Parathyroid adenoma (tissue), 2 donors: ENCODE measurements around the gene MAP3K3.

Experiments
- H2AFZ ChIP-seq: fragments of 300-600 bp; sonication (generic); one replicate; pipeline ENCODE4 v1.7.0; 2017; ENCODE audit warnings: antibody characterized with exemption, mild to moderate bottlenecking
- H3K27ac ChIP-seq: fragments of 300-600 bp; sonication (generic); one replicate; pipeline ENCODE4 v1.7.0; 2017
- H3K27me3 ChIP-seq: fragments of 300-600 bp; sonication (generic); one replicate; pipeline ENCODE4 v1.7.0; 2017; ENCODE audit warnings: low read length; ENCODE audit not compliant: control insufficient read depth, insufficient read depth
- H3K36me3 ChIP-seq: fragments of 300-600 bp; sonication (generic); one replicate; pipeline ENCODE4 v1.7.0; 2017; ENCODE audit warnings: low read length; ENCODE audit not compliant: control insufficient read depth, insufficient read depth
- H3K4me1 ChIP-seq: fragments of 300-600 bp; sonication (generic); one replicate; pipeline ENCODE4 v1.7.0; 2017; ENCODE audit warnings: control low read depth
- H3K4me2 ChIP-seq: fragments of 300-600 bp; sonication (generic); one replicate; pipeline ENCODE4 v1.7.0; 2017; ENCODE audit warnings: low read length
- H3K4me3 ChIP-seq: fragments of 300-600 bp; sonication (generic); one replicate; pipeline ENCODE4 v1.7.0; 2017; ENCODE audit warnings: low read depth, low read length
- H3K79me2 ChIP-seq: fragments of 300-600 bp; sonication (generic); one replicate; pipeline ENCODE4 v1.7.0; 2017; ENCODE audit warnings: control low read depth
- H3K9ac ChIP-seq: fragments of 300-600 bp; sonication (generic); one replicate; pipeline ENCODE4 v1.7.0; 2017; ENCODE audit warnings: mild to moderate bottlenecking
- H3K9me3 ChIP-seq: fragments of 300-600 bp; sonication (generic); one replicate; pipeline ENCODE4 v1.7.0; 2017; ENCODE audit warnings: low read length; ENCODE audit not compliant: control insufficient read depth
- TF ChIP-seq, protein P1 (sequence below): fragments of 300-600 bp; sonication (generic); IDR thresholded peaks from one replicate; pipeline ENCODE4 v1.7.0; 2017; ENCODE audit warnings: antibody characterized with exemption, mild to moderate bottlenecking
- donor health status: primary hyperparathyroidism.

MAP3K3 gene

DNA sequence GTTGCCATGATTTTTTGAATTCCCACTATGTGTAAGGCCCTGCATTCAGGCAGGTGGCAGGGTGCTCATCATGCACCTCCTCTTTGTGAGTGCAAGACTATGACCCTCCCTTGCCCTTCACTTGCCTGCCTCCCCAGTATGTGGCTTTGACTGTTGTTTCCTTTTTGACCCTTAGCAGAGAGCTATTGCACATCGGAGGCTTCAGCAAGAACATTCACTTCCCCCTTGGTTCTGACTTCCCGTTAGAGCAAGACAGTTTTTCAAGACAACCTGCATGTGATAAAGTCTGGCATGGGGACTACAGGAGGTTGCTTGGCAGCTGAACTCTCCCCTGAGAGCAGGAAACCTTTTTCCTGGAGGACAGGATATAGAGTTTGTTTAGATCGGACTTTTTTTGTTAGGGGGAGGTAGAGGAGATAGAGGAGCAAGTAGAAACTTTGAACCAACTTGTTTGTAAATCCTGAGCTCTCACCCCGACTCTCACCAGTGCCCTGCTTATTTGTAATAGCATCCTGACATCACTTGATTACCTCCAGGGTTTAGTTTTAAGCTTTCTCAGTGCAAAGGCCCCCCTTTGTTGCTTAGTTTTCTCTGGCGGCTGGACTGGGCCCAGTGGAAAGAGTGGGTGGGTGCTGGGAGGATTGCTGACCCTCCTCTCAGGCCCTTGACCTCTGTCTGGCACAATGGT lies 43.5 kb downstream of the MAP3K3 start:
- Histone ChIP-seq H3K4me3 (no peak overlapping the region), H3K79me2 (peaks cover 7% of the 10 kb centered on the region), H3K27ac (peak overlapping the region; percentile 27), H3K27me3 (no peaks in the 10 kb centered on the region), H3K9me3 (no peaks in the 10 kb centered on the region), H3K9ac (no peak overlapping the region), H2AFZ (no peak overlapping the region), H3K36me3 (no peaks in the 10 kb centered on the region), H3K4me1 (no peaks in the 10 kb centered on the region), H3K4me2 (no peak overlapping the region)
- TF ChIP-seq, protein P1, sequence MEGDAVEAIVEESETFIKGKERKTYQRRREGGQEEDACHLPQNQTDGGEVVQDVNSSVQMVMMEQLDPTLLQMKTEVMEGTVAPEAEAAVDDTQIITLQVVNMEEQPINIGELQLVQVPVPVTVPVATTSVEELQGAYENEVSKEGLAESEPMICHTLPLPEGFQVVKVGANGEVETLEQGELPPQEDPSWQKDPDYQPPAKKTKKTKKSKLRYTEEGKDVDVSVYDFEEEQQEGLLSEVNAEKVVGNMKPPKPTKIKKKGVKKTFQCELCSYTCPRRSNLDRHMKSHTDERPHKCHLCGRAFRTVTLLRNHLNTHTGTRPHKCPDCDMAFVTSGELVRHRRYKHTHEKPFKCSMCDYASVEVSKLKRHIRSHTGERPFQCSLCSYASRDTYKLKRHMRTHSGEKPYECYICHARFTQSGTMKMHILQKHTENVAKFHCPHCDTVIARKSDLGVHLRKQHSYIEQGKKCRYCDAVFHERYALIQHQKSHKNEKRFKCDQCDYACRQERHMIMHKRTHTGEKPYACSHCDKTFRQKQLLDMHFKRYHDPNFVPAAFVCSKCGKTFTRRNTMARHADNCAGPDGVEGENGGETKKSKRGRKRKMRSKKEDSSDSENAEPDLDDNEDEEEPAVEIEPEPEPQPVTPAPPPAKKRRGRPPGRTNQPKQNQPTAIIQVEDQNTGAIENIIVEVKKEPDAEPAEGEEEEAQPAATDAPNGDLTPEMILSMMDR: no peak

DNA sequence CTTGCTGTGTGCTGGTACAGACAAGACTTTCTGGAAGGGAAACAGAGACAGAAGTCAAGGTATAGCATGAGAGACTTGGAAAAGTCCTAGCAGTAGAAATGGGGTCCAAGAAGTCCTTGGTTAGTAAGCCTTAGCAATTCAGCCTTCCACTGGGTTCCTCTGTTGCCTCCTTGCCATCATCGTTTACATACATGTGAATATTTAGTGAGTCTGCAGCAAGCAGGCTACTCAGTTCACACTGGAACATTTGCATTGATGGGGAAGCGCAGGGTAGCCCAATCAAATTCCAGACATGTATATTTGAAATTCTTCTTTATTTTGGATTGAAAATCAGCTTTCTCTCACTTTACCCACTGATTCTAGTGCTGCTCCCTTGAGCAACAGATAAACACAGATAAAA lies 50.6 kb downstream of the MAP3K3 start:
- Histone ChIP-seq H3K9ac (no peak overlapping the region), H3K27me3 (no peaks in the 10 kb centered on the region), H3K79me2 (peaks cover 6% of the 10 kb centered on the region), H3K4me2 (no peak overlapping the region), H3K9me3 (no peaks in the 10 kb centered on the region), H3K27ac (no peak overlapping the region), H3K36me3 (no peaks in the 10 kb centered on the region), H3K4me3 (no peak overlapping the region), H2AFZ (no peak overlapping the region), H3K4me1 (peaks cover 42% of the 10 kb centered on the region)
- TF ChIP-seq, protein P1: no peak

- TF ChIP-seq, protein P1: no peak
- Histone ChIP-seq H3K27me3 (no peaks in the 10 kb centered on the region), H3K36me3 (no peaks in the 10 kb centered on the region), H2AFZ (peak overlapping the region; percentile 62), H3K79me2 (peaks cover 24% of the 10 kb centered on the region), H3K4me2 (peak overlapping the region; percentile 63), H3K4me3 (peak overlapping the region; percentile 33), H3K9ac (no peak overlapping the region), H3K4me1 (peaks cover 42% of the 10 kb centered on the region), H3K9me3 (no peaks in the 10 kb centered on the region), H3K27ac (peak overlapping the region; percentile 84)
Measured at GRCh38 chr17:63675231-63675606, 53.0 kb downstream of the MAP3K3 start.

DNA sequence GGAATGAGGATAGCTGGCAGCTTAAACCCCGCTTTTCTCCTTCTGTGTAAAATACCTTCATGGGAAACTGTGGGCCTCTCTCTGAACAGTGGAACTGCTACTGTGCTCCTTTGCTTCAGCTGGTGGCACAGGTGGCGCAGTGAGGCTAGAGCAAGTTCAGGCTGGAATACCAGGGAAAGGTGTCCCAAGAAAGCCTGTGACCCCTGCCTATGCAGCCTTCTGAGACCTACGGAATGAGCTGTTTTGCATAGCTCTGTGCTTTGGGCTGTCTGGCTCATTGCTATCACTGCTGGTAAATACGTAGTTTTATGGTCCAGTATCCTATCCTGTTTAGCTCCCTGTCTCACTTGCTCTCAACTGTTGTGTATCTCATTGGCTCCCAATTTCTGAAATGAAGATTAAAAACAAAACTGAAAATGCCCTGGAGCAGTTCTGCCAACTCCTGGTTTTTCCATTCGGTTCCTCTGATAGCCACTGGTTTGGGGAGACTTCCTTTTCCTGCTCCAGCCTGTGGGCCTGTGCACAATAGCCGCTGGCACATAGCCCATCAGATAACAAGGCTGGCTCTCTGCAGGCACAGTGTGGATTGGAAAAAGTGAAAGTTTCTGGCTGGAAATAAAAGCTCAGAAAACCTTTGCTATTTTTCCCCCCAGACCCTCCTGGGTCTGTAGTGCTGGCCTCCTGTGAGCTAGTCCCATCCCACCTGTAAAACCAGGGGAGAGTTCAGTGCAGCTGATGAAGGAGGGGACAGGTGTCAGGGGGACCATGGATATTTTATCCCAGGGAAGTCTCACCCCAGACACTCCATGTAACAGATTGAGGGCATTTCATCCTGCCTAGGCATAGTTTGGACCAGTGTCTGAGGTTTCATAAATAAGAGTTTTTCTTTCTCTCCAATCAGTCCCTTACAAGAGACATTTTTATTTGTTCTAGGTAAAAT lies 53.7 kb downstream of the MAP3K3 start:
- Histone ChIP-seq H3K27me3 (no peaks in the 10 kb centered on the region), H3K9ac (no peak overlapping the region), H3K36me3 (no peaks in the 10 kb centered on the region), H3K4me1 (peaks cover 42% of the 10 kb centered on the region), H3K4me3 (peak overlapping the region; percentile 33), H3K27ac (peak overlapping the region; percentile 84), H3K79me2 (peaks cover 22% of the 10 kb centered on the region), H3K9me3 (no peaks in the 10 kb centered on the region), H2AFZ (peak overlapping the region; percentile 62), H3K4me2 (peak overlapping the region; percentile 63)
- TF ChIP-seq, protein P1: no peak
